Activated CD4-positive, alpha-beta T cell treated with anti-CD3 and anti-CD28 coated beads, Interleukin-2, amount 50 U/mL, for 48 hours (primary cell): ENCODE measurements around the gene PRPF39.

Source experiments
- DNase-seq, 2 experiments: peaks; one replicate each; pipeline ENCODE4 v3.0.0-alpha.2; 2020

The PRPF39 gene

GRCh38 chr14:45082420-45082819 lies 1.5 kb upstream of the PRPF39 start:
- no peak for DNase-seq

- no peak for DNase-seq
Measured at GRCh38 chr14:45083617-45083975, 320 bp upstream of the PRPF39 start.

GRCh38 chr14:45084946-45085346 lies 1.0 kb downstream of the PRPF39 start:
- DNase-seq: no peak

GRCh38 chr14:45089813-45090212 lies 5.9 kb downstream of the PRPF39 start:
- DNase-seq: no peak

- DNase-seq: no peak
Measured at GRCh38 chr14:45091710-45092109, 7.8 kb downstream of the PRPF39 start.

- DNase-seq: no peak
Measured at GRCh38 chr14:45094275-45094674, 10.4 kb downstream of the PRPF39 start.

GRCh38 chr14:45095143-45095542 lies 11.2 kb downstream of the PRPF39 start:
- DNase-seq: no peak

GRCh38 chr14:45096218-45096617 lies 12.3 kb downstream of the PRPF39 start:
- no peak for DNase-seq

GRCh38 chr14:45103806-45104205 lies 19.9 kb downstream of the PRPF39 start:
- DNase-seq: no peak

GRCh38 chr14:45104561-45104960 lies 20.6 kb downstream of the PRPF39 start:
- no peak for DNase-seq

- no peak for DNase-seq
Measured at GRCh38 chr14:45112896-45113781, 29.2 kb downstream of the PRPF39 start.

- DNase-seq: no peak
Measured at GRCh38 chr14:45114327-45114726, 30.4 kb downstream of the PRPF39 start.

GRCh38 chr14:45118594-45118993 lies 34.7 kb downstream of the PRPF39 start:
- no peak for DNase-seq

GRCh38 chr14:45120096-45120495 lies 36.2 kb downstream of the PRPF39 start:
- no peak for DNase-seq

- no peak for DNase-seq
Measured at GRCh38 chr14:45123271-45123670, 39.4 kb downstream of the PRPF39 start.

GRCh38 chr14:45125754-45126153 lies 41.8 kb downstream of the PRPF39 start:
- no peak for DNase-seq

- DNase-seq: no peak
Measured at GRCh38 chr14:45128963-45129629, 45.2 kb downstream of the PRPF39 start.

- no peak for DNase-seq
Measured at GRCh38 chr14:45133683-45134050, 49.8 kb downstream of the PRPF39 start.

GRCh38 chr14:45134051-45134958 lies 50.4 kb downstream of the PRPF39 start, which contains the start of gene FKBP3:
Gene FKBP3, minus strand, starts transcription at chr14:45134481. Its CDS starts 25 bp downstream, at chr14:45134456.
- DNase-seq: peak; percentile 94 to 95

GRCh38 chr14:45135156-45135555 lies 51.2 kb downstream of the PRPF39 start:
- no peak for DNase-seq

GRCh38 chr14:45135659-45136395 lies 51.9 kb downstream of the PRPF39 start, which contains the start of gene FANCM:
Gene FANCM, plus strand, starts transcription at chr14:45135930. Its CDS starts 102 bp downstream, at chr14:45136032.
- DNase-seq: peak; percentile 83 to 89

GRCh38 chr14:45136399-45136798 lies 52.5 kb downstream of the PRPF39 start:
- DNase-seq: no peak
